GM18907 (cell line): Measurements from ENCODE around the gene NID2.

Source experiments
- ATAC-seq: cut with Tn5 transposase; IDR thresholded peaks from one replicate; pipeline ENCODE4 v1.9.1; 2021; ENCODE audit warnings: mild to moderate bottlenecking, moderate library complexity; ENCODE audit not compliant: unreplicated experiment

NID2 gene

DNA sequence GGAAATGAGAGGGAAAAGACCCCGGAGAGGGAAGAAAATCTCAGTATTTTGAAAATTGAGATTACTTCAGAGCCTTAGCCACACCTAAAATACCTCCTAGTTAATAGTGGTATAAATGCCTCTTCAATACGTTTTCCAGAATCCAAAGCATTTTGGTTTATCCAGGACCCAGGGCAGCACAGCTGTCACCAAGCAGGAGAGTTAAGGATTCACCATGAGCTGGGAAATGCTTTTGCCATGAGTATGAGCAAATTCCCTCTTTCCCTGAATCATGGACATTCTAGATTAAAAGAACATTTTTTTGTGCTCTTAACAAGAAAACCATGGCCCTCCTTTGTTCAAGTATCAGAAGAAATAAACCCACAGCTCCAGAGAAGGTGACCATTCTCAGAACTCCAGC is 101.3 kb downstream of the NID2 start:
- no peak for ATAC-seq

GRCh38 chr14:51963286-51963685 is 105.6 kb downstream of the NID2 start:
- ATAC-seq = no peak

- ATAC-seq = no peak
Measured at GRCh38 chr14:51962711-51963110, 106.1 kb downstream of the NID2 start.

DNA sequence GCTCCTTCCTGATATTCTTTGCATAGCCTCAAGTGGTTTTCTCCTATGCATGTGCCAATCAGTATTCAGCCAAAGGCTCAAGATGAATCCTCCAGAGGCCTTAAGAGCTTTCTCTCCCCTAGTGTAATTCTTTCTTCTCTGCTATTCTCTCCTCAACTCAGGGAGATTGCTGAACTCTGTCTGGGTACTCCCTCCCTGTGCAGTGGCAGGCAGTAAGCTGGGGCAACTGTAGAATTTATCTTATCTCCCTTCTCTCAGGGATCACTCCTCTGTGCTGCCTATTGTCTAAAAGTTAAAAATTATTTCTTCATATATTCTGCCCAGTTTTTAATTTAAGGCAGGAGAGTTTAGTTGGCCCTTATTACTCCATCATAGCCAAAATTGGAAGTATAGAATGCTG is 108.0 kb downstream of the NID2 start:
- no peak for ATAC-seq

DNA sequence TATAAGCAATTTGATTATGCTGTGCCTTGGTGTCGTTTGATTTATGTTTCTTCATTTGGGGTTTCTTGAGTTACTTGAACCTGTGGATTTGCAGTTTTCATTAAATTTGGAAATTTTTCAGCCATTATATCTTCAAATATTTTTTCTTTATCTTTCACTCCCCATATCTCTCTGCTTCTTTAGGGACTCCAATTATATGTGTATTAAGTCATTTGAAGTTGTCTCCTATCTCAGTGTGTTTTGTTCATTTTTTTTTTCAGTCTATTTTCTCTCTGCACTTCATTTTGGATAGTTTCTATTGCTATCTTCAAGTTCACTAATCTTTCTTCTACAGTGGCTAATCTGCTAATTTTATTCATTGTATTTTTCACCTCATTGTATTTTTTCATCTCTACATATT is 108.9 kb downstream of the NID2 start:
- no peak for ATAC-seq

DNA sequence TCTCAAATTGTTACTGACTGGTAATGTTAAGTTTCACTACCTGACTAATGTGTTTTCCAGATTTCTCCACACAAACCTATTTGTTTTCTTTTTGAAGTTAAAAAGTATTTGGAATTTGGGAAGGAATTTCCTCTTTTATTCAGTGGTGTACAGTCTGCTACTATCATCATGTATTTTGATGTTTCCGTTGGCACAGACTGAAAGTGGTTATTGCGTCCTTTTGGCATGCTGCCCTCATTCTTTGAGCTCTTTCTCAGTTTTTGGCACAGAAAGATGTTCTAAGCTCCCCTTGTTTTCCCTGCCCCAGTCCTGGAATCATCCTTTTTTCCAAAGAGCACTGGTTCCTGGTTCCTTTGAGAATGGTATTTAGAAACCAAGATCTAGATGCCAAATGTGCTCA is 110.9 kb downstream of the NID2 start:
- no peak for ATAC-seq
